GM21526 (cell line): ENCODE results near the gene HOXC11.

Source experiments
- ATAC-seq: cut with Tn5 transposase; IDR thresholded peaks from one replicate; pipeline ENCODE4 v1.9.1; 2021; ENCODE audit warnings: moderate library complexity; ENCODE audit not compliant: unreplicated experiment, low FRiP score

HOXC11 gene

GRCh38 chr12:53995378-53996239 is 22.7 kb downstream of the HOXC11 start:
- no peak for ATAC-seq

- no peak for ATAC-seq
Measured at GRCh38 chr12:53996240-53997203, 23.6 kb downstream of the HOXC11 start.

GRCh38 chr12:53997204-53998109 is 24.5 kb downstream of the HOXC11 start:
- no peak for ATAC-seq

GRCh38 chr12:53998110-53998899 is 25.4 kb downstream of the HOXC11 start:
- ATAC-seq = no peak

GRCh38 chr12:53998900-53999236 is 25.9 kb downstream of the HOXC11 start:
- no peak for ATAC-seq

- ATAC-seq = no peak
Measured at GRCh38 chr12:53999559-54000115, 26.7 kb downstream of the HOXC11 start.

- no peak for ATAC-seq
Measured at GRCh38 chr12:54000116-54001114, 27.5 kb downstream of the HOXC11 start, which contains the start of gene HOXC9. TSS of gene HOXC9 (plus strand) at chr12:54000161. CDS start at chr12:54000189, 28 bp downstream.

GRCh38 chr12:54001283-54002187 is 28.6 kb downstream of the HOXC11 start:
- ATAC-seq = no peak

GRCh38 chr12:54002278-54002914 is 29.5 kb downstream of the HOXC11 start:
- no peak for ATAC-seq

- no peak for ATAC-seq
Measured at GRCh38 chr12:54002915-54003389, 30.0 kb downstream of the HOXC11 start.

GRCh38 chr12:54003625-54004024 is 30.7 kb downstream of the HOXC11 start:
- ATAC-seq = no peak

- no peak for ATAC-seq
Measured at GRCh38 chr12:54004063-54004840, 31.3 kb downstream of the HOXC11 start.

- ATAC-seq = no peak
Measured at GRCh38 chr12:54004841-54005530, 32.1 kb downstream of the HOXC11 start.

- no peak for ATAC-seq
Measured at GRCh38 chr12:54005531-54005852, 32.6 kb downstream of the HOXC11 start.
